ENCODE data around the gene MICAL2.

The MICAL2 gene

GRCh38 chr11:12192794-12193514, 82.6 kb downstream of the MICAL2 start:
- DNase-seq = no peak

GRCh38 chr11:12193515-12194336, 83.3 kb downstream of the MICAL2 start:
- DNase-seq = no peak

- no peak for DNase-seq
These were observed 85.4 kb downstream of the MICAL2 start for GRCh38 chr11:12195768-12196167.

- no peak for DNase-seq
These were observed 85.9 kb downstream of the MICAL2 start for GRCh38 chr11:12196308-12196707.

- DNase-seq = no peak
These were observed 86.5 kb downstream of the MICAL2 start for GRCh38 chr11:12196872-12197271.

GRCh38 chr11:12198251-12199222, 88.1 kb downstream of the MICAL2 start:
- no peak for DNase-seq

- no peak for DNase-seq
These were observed 89.0 kb downstream of the MICAL2 start for GRCh38 chr11:12199231-12199948.

GRCh38 chr11:12200279-12200990, 90.0 kb downstream of the MICAL2 start:
- no peak for DNase-seq

- DNase-seq = no peak
These were observed 90.9 kb downstream of the MICAL2 start for GRCh38 chr11:12200991-12201985.

- no peak for DNase-seq
These were observed 92.4 kb downstream of the MICAL2 start for GRCh38 chr11:12202661-12203310.

GRCh38 chr11:12204506-12204905, 94.1 kb downstream of the MICAL2 start:
- DNase-seq = no peak

GRCh38 chr11:12205330-12205729, 94.9 kb downstream of the MICAL2 start:
- no peak for DNase-seq

- no peak for DNase-seq
These were observed 96.1 kb downstream of the MICAL2 start for GRCh38 chr11:12206529-12206928.

GRCh38 chr11:12207384-12208150, 97.2 kb downstream of the MICAL2 start:
- no peak for DNase-seq

- no peak for DNase-seq
These were observed 98.7 kb downstream of the MICAL2 start for GRCh38 chr11:12209096-12209495.

- no peak for DNase-seq
These were observed 99.8 kb downstream of the MICAL2 start for GRCh38 chr11:12210200-12210599.

GRCh38 chr11:12211331-12212065, 101.1 kb downstream of the MICAL2 start:
- DNase-seq = no peak

GRCh38 chr11:12212174-12212820, 101.9 kb downstream of the MICAL2 start:
- no peak for DNase-seq
